GM23248 (cell line): ENCODE data around the gene TIMM23B.
"Not testable (repeated sequence)": the region's sequence is repeated elsewhere in the genome, so short reads cannot be mapped to it uniquely, and the experiment has no call there.

Source experiments
- EZH2 ChIP-seq: fragments of 200-600 bp; sonication (generic); IDR thresholded peaks from 2 replicates; pipeline ENCODE4 v1.6.1; 2018; ENCODE audit warnings: antibody characterized with exemption, mild to moderate bottlenecking; ENCODE audit not compliant: insufficient read depth, poor library complexity, severe bottlenecking
- EZH2phosphoT487 ChIP-seq: fragments of 200-600 bp; sonication (generic); IDR thresholded peaks from 2 replicates; pipeline ENCODE4 v1.6.1; 2018; ENCODE audit warnings: antibody characterized with exemption, moderate library complexity, mild to moderate bottlenecking, low read depth; ENCODE audit not compliant: insufficient read depth

GRCh38 chr10:49903829-49904228 is 38.0 kb upstream of the TIMM23B start:
- not testable (repeated sequence) for TF ChIP-seq EZH2, EZH2phosphoT487
